ENCODE results near the gene FURIN.
"Not testable (repeated sequence)": the region's sequence is repeated elsewhere in the genome, so short reads cannot be mapped to it uniquely, and the experiment has no call there.

FURIN gene

GRCh38 chr15:90903733-90904536 lies 35.5 kb downstream of the FURIN start:
- no peak for FAIRE-seq

GRCh38 chr15:90904746-90905145 lies 36.4 kb downstream of the FURIN start:
- FAIRE-seq, result no peak

DNA sequence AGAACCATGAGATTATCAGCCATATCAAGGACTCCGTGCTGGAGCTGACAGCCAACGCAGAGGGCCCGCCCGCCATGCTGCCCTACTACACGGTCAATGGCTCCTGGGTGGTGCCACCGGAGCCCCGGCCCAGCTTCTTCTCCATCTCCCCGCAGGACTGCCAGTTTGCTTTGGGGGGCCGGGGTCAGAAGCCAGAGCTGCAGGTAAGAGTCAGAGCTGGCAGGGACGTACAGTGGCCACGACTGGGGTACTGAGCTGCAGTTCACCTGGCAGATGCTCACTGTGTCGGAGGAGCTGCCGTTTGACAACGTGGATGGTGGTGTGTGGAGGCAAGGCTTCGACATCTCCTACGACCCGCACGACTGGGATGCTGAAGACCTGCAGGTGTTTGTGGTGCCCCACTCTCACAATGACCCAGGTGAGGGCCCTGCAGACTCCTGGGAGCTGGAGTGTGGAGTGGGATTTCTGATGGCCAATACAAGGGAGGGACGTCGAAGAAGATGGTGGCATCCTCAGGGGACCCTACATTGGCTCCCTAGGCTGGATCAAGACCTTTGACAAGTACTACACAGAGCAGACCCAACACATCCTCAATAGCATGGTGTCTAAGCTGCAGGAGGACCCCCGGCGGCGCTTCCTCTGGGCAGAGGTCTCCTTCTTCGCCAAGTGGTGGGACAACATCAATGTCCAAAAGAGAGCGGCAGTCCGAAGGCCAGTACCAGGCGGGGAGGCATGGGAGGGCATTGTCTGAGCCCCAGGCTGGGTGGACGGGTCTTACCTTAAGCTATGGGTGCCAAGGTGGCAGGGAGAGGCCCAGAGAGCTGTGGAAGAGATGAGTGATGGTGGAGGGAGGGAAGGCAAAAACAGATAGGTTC lies 37.2 kb downstream of the FURIN start:
- no peak for FAIRE-seq

GRCh38 chr15:90906181-90906849 lies 37.9 kb downstream of the FURIN start:
- FAIRE-seq, result no peak

DNA sequence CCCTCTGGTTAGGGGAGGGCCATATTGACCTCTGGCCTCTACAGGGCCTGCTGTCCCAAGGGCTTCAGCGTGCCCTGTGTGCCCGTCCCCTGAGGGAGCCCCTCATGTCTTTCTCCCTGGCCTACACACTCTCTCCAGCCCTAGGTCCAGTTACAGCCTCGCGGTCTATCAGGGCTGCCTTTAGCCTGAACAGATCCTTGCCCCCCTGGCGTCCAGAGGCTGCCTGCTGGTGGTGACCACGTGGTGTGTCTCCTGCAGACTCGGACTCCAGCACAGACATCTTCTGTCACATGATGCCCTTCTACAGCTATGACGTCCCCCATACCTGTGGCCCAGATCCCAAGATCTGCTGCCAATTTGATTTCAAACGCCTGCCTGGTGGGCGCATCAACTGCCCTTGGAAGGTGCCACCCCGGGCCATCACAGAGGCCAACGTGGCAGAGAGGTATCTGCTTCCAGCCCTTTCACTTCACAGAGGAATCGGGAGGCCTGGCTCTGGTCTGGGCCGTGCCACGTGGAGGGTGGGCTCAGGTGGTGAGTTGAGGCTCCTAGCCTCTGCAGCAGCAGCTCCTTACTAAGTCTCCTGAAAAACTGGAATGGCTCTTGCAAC lies 38.8 kb downstream of the FURIN start:
- FAIRE-seq, result no peak

DNA sequence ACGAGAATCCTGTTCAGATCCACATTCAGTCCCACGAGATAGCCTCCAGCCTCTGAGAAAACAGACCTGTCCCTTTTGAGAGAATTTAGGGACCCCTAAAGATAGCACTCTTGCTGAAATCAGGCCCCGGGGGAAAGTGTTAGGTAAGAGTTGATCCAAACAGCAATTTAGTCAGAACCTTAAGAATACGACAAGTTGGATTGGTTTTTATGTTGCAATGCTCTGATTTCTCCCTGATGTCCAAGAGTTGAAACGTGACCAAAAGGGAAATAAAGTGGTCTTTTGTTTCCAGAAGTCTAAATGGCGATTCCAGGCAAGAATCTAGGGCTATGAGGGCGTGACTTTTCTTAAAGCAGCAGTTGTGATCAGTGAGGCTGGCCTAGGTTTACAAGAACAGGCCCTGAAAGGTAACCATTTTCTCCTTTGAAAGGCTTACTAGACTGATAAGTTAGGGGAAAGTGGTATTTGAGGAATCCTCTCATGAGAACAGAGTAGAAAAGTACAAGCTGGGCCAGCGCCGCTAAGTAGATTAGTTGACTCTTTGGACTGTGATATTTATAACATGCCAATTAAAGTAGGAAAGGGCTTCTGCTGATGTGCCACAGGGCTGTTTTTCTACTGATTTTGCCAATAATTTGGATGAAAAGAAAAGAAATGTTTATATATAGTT lies 39.6 kb downstream of the FURIN start:
- FAIRE-seq, result no peak

GRCh38 chr15:90909449-90909848 lies 41.1 kb downstream of the FURIN start:
- not testable (repeated sequence) for FAIRE-seq

- no peak for FAIRE-seq
Observed at GRCh38 chr15:90909976-90910375, 41.6 kb downstream of the FURIN start.

DNA sequence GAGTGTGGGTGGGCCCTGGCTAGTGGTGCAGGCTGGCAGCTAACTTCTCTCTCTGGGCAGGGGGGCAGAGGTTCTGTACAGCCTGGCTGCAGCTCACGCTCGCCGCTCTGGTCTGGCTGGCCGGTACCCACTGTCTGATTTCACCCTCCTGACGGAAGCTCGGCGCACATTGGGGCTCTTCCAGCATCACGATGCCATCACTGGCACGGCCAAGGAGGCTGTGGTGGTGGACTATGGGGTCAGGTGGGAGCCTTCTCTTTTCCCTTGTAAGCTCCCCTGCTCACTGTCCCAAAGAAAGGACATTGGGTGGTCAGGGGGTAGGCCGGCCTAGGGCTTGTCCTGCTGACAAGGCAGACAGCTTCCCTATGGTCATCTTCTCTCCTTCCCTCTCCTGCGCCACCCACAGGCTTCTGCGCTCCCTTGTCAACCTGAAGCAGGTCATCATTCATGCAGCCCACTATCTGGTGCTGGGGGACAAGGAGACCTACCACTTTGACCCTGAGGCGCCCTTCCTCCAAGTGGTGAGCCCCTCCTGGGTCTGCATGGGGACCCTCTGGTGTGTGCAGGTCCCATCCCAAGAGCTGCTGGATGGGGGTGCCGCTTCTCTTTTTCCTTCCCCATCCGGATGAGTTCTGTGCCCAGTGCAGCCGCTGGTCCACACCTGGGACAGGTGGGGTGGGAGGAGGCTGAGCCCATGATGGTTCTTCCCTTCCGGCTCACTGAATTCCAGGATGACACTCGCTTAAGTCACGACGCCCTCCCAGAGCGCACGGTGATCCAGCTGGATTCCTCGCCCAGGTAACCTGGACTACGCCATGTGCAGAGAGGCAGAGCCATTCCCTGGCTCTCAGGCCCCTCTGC lies 42.3 kb downstream of the FURIN start:
- no peak for FAIRE-seq

- no peak for FAIRE-seq
Observed at GRCh38 chr15:90911302-90911623, 42.9 kb downstream of the FURIN start.

DNA sequence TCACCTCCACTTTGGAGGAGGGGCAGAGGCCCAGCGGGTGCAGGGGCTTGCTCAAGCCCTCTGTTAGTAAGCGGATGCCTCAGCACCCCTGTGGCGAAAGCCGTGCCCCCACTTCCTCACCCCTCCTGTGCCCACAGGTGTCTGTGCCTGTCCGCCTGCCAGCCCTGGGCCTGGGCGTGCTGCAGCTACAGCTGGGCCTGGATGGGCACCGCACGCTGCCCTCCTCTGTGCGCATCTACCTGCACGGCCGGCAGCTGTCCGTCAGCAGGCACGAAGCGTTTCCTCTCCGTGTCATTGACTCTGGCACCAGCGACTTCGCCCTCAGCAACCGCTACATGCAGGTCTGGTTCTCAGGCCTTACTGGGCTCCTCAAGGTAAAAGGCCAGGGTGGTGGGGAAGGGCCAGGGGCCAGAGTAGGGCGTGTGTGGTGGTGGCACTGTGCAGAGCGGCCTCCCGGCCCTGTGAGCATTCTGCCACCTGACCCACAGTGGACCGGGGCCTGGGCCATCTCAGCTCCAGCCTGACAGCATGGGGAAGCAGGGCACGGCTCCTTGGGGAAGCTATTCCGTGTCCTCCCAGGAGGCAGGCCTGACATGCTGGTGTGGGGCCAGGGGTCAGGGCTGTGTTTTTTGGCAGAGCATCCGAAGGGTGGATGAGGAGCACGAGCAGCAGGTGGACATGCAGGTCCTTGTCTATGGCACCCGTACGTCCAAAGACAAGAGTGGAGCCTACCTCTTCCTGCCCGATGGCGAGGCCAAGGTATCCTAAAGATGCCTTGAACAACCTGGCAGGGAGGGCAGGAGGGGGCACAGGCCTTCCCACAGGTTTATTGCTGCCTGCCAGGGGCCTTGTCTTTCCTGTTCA lies 43.8 kb downstream of the FURIN start:
- FAIRE-seq, result no peak

DNA sequence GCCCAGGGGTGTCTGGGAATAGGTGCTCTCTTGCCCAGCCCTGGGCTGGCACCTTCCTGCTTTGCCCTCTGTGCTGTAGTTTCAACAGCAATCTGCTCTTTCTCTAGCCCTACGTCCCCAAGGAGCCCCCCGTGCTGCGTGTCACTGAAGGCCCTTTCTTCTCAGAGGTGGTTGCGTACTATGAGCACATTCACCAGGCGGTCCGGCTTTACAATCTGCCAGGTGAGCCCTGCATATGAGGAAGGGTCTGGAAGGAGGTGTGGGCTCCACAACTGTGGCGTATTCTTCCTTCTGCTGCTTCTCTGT lies 44.3 kb downstream of the FURIN start:
- FAIRE-seq, result no peak

GRCh38 chr15:90913398-90913944 lies 45.1 kb downstream of the FURIN start:
- FAIRE-seq, result no peak

DNA sequence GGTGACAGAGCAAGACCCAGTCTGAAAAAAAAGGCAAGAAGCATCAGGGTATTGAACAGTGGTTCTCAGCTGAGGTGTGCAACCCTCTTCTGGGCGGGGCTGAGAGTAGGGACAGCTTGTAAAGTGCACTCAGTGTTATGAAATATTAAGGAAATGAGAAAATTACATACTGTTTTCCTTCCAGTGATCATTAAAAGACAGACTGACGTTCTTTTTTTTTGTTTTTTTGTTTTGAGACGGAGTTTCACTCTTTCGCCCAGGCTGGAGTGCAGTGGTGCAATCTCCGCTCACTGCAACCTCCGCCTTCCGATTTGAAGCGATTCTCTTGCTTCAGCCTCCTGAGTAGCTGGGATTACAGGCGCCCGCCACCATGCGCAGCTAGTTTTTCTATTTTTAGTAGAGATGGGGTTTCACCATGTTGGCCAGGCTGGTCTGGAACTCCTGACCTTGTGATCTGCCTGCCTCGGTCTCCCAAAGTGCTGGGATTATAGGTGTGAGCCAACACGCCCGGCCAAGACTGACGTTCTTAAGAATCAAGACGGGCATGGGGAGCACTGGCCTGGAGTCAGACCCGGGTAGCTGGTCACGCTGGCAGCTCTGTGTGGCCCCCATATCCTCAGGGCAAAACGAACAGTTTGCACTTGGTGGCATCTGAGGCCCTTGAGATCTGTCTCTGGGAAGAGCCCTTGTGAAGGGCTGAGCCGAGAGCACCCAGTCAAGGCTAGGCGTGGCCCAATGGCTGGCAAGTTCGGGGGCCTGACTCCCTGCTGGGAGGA lies 46.1 kb downstream of the FURIN start:
- FAIRE-seq, result no peak

DNA sequence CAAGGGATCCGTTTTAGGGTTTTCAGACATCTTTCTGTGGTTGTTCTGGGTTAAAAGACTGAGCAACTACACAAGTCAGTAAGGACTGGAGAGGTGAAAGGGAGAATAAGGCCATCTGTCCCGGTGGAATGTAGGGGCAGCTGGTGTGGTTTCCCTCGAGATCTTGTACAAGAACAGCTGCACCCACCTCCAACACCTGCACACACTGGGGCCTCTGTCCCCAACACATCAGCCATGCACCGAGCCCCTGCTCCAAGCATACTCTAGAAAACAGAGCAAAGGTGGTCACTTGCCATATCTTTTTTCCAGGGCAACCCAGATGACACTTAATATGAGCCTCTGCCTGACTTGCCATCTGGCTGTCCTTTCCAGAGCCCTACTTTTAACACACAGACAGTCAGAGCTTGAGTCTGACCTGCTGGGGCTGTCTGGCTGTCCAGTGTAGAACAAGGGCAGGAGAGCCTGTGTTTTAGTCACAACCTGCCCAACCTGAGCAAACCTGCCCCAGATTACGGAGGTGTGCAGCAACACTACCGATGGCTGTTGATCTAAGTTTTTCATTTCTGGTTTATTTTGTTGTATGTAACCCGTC lies 46.9 kb downstream of the FURIN start:
- no peak for FAIRE-seq

DNA sequence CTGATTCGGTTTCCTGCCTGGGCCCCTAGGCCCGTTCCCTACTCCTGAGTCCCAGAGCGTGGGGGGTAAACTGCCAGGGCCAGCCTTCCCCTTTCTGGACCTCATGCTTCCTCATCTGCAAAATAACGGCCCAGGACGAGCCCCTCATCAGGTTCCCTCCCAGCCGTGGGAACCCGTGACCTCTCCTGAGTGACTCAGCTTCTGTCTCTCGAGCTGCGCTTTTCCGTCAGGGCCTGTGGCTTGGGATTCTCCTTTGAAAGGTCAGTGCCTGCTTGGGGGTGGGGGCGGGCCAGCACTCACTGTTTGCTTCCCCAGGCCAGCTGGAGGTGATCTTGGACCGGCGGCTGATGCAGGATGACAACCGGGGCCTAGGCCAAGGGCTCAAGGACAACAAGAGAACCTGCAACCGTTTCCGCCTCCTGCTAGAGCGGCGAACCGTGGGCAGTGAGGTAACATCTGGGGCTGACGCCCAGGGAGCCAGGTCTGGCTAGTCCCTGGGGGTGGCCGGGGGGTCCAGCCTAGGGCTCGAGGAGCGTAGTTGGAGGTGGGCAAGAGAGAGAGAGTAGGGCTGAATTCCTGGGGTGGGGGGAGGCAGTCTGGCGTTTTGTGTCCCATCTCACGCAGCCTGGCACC lies 47.5 kb downstream of the FURIN start:
- no peak for FAIRE-seq

GRCh38 chr15:90916461-90916860 lies 48.1 kb downstream of the FURIN start:
- no peak for FAIRE-seq

GRCh38 chr15:90917569-90917968 lies 49.2 kb downstream of the FURIN start:
- no peak for FAIRE-seq

All from TTC549 (cell line).